ENCODE results near the gene DNALI1.
"Not testable (repeated sequence)": the region's sequence is repeated elsewhere in the genome, so short reads cannot be mapped to it uniquely, and the experiment has no call there.

Gene DNALI1

DNA sequence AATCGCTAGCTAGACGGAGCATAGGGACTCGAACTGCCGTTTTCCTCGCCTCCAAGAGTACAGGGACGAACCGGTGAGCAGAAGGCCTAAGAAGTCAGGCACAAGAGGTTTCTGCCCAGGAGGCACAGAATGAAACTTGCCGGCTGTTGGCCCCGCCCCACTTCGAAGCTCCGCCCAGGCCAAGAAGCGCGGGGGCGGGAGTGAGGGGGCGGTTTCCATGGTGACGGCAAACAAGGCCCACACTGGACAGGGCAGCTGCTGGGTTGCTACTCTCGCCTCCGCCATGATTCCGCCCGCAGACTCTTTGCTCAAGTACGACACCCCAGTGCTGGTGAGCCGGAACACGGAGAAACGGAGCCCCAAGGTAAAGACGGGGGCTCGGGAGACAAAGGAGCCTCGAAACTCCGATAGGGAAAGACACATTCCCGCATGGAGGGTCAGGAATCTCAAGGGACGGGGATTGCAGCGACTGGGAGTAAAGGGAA lies at the start of gene DNALI1:
Gene DNALI1 (plus strand): TSS at position 229 of the 485 bp plus-strand sequence. CDS start 55 bp downstream, at position 284.
- DNase-seq (ENCODE audit: low read depth, low spot score): peak; percentile 97

DNA sequence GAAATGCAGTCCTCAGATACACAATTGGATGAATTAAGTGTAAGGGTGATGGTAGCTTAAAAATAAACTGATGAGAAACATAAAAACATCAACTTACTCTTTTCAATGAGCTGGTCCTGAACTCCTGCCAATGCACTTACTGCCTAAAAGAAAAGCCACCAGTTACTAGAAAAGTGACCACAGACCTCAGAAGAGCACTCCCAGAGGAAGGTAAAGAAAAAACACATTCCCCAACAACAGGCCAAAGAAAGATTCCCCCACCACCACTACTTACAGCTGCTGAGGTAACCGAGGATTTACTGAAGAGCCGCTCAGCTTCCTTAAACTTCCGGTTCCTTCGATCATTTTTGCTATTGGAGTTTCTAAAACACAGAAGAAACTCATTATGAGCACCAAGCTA lies 47.6 kb upstream of the DNALI1 start:
- peak; percentile 36 for DNase-seq (ENCODE audit: low read depth, low spot score)

DNA sequence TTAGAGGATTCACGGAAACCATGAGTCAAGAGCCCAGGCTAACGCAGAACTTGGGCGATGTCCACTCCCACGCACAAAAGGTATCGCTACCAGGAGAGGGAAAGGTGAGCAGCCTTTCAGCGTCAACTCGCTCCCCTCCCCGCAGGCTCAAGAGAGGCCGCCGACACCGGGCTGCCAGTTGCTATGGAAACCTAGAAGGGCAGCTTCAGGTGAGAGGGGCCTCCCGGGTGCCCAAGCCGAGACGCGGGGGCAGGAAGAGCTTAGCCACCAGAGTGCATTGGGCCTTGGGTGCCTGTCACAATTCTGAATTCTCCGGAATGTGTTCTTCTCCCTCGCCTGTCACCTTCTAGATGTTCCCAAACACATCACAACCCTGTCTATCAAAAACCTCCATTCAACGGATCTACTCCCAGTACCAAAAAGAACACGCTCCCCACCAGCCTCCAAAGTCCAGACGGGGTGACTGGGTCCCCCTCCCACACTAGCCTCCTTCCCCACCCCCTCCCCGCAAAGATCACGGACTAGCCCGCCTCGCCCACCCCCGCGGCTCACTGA lies 42.9 kb upstream of the DNALI1 start:
- DNase-seq (ENCODE audit: low read depth, low spot score): peak; percentile 53

DNA sequence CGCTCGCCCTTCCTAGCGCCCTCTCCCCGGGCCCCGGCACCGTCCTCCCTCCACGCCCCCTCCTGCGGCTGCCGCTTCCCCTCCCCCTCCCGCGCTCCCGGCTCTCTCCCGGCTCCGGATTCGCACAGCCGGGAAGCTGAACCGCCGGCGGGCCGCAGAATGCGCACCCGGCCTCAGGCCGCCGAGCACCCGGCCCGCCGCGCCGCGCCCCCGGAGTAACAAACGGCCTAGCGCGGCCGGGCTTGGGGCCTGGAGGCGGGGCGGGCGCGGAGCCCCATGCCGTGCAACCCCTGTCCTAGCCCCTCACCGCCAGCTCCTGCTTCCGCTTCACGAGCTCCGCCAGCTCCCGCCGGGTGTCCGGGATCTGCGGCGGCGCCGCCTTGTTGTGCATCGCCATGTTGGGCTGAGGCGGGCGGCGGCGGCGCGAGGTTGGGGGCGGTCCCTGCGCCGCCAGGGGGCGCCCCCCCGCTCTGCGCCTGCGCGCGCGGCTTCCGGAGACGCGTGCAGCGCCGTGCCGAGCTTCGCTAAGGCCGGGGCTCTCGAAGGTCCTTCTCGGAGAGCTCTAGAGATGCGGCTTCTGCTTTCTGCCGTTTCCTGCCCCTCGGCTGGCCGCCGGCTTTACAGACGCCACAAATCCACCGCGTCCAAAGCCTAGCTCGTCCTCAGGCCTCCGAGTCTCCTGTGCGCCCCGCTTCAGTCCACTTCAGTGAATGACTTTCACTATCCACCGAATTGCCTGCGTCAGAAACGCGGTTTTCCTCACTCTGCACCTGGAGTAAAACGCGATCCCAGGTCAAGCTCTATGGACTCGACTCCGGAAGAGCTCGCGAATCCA lies 42.2 kb upstream of the DNALI1 start, which contains the start of gene MEAF6:
Gene MEAF6 (minus strand): TSS at position 417 of the 835 bp plus-strand sequence. CDS start 20 bp downstream, at position 397.
- peak; percentile 89 for DNase-seq (ENCODE audit: low read depth, low spot score)

DNA sequence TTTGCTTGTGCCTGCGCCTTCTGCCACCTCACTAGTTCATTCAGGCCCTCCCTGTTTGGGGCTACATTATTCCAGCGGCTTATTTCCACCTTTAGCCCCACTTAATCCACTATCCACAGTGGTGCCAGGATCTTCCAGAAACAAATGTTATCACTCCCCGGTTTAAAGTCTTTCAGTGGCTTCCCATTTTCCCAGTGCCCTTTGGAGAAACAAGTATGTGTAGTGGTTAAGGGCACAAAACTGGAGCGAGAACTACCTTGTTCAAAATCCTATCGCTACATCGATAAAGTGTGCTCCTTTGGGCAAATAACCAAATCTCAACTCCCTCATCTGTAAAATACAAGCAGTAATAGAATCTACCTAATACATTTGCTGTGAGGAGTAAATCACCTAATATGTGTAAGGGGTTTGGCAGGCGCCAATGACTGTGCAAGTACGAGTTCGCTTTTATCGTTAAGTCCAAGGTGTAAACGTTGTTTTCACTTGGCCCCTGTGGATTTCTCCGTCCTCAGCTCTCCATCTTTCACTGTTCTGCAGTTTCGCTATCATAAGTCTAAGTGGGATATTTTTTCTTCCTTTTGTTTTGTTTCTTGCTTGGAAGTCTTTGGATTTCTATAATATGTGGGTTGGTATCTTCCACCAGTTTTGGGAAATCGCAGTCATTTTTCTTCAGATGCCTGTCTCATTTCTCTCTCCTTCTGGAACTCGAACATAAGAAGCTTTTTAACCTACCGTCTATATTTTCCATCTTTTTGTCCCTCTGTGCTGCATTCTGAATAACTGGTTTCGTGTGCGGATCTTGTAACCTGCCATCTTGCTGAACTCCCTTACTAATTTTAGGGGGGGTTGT lies 41.3 kb upstream of the DNALI1 start:
- DNase-seq (ENCODE audit: low read depth, low spot score): no peak

DNA sequence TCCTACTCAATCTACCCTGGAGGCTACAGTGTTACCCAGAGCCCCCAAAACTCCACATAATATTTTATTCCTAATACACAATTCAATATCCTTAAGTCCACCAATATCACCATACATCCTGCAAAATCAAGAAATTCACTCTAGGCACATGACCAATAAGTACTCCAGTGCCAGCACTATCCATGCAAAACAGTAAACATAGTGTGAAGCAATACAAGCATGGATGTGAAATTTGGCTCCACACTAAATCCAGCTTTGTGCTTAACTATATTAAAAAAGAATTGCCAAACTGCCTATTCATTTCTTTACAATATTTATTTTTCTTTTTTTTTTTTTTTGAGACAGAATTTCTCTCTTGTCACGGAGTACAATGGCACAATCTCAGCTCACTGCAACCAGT lies 39.2 kb upstream of the DNALI1 start:
- no peak for DNase-seq (ENCODE audit: low read depth, low spot score)

DNA sequence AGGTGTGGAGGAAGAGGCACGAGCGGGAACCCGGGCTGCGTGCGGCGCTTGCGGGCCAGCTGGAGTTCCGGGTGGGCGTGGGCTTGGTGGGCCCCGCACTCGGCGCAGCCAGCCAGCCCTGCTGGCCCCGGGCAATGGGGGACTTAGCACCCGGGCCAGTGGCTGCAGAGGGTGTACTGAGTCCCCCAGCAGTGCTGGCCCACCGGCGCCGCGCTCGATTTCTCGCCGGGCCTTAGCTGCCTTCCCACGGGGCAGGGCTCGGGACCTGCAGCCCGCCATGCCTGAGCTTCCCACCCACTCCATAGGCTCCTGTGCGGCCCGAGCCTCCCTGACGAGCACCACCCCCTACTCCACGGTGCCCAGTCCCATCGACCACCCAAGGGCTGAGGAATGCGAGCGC lies 38.5 kb upstream of the DNALI1 start:
- not testable (repeated sequence) for DNase-seq (ENCODE audit: low read depth, low spot score)

DNA sequence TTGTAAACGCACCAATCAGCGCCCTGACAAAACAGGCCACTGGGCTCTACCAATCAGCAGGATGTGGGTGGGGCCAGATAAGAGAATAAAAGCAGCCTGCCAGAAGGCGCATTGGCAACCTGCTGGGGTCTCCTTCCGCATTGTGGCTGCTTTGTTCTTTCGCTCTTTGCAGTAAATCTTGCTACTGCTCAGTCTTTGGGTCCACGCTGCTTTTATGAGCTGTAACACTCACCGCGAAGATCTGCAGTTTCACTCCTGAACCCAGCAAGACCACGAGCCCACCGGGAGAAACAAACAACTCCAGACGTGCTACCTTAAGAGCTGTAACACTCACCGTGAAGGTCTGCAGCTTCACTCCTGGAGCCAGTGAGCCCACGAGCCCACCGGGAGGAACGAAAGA lies 37.8 kb upstream of the DNALI1 start:
- not testable (repeated sequence) for DNase-seq (ENCODE audit: low read depth, low spot score)

DNA sequence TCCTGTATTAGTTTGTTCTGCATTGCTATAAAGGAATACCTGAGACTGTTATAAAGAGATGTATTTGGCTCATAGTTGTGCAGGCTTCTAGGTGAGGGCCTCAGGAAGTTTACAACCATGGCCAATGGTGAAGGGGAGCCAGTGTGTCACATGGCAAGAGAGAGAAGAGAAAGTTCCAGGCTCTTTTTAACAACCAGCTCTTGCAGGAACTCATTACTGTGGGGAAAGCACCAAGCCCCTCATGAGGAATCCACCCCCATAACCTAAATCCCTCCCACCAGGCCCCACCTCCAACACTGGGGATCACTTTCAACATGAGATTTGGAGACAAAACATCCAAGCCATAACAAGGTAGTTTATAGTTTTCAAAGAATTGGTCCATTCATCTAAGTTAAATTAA lies 37.1 kb upstream of the DNALI1 start:
- DNase-seq (ENCODE audit: low read depth, low spot score): no peak

DNA sequence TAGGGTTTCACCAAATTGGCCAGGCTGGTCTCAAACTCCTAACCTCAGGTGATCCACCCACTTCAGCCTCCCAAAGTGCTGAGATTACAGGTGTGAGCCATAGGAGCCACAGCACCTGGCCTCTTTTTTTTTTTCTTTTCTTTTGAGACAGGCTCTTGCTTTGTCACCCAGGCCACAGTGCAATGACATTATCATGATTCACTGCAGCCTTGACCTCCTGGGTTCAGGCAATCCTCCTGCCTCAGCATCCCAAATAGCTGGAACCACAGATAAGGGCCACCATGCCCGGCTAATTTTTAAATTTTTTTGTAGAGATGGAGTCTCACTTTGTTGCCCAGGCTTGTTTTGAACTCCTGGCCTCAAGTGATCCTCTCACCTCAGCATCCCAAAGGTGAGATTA lies 26.9 kb upstream of the DNALI1 start:
- not testable (repeated sequence) for DNase-seq (ENCODE audit: low read depth, low spot score)

DNA sequence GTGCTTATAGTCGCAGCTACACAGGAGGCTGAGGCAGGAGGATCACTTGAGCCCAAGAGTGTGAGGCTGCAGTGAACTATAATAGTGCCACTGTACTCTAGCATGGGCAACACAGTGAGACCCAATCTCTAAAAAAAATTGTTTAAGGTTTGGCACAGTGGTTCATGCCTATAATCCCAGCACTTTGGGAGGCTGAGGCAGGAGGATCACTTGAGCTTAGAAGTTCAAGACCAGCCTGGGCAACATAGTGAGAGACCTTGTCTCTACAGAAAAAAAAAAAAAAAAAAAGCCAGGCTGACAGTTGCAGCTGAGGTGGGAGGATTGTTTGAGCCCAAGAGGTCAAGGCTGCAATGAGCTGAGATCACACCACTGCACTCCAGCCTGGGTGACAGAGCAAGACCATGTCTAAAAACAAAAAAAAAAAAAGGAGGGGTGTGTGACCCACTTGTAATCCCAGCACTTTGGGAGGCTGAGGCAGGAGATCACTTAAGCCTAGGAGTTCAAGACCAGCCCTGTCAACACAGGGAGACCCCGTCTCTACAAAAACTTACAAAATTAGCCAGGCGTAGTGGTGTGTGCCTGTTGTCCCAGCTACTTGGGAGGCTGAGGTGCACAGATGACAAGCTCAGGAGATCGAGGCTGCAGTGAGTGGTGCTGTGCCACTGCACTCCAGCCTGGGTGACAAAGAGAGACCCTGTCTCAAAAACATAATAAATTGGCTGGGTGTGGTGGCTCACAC lies 24.2 kb upstream of the DNALI1 start:
- DNase-seq (ENCODE audit: low read depth, low spot score): not testable (repeated sequence)

DNA sequence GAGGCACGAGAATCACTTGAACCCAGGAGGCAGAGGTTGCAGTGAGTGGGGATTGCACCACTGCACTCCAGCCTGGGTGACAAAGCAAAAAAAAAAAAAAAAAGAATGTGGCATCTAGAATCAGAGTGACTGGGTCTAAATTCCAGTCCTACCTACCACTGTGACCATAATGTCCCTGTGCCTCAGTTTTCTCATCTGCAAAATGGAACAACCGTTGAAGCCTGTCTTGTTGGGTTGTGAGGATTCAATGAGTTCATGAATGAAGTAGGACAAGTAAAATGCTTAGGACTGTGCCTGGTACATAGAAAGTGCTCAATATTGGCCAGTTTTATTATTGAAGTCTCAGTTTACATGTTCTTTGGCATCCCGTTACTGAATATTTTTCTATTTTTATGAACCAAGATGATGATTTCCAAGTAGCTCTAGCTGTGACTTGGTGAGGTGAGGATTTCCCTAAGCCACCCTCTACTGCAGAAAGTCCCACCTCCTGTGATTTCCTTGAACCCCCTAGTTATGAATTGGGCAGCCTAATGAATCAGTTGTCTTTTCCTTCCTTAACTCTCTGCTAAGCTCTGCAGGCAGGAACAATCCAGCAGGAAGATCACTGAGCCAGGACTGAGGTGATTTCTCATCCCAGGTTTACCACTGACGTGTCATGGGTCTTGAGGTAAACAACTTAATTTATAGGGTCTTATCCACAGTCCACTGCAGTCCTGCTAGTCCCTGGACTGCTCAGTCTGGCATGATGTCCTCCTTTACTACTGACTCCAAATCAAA lies 23.2 kb upstream of the DNALI1 start:
- no peak for DNase-seq (ENCODE audit: low read depth, low spot score)

DNA sequence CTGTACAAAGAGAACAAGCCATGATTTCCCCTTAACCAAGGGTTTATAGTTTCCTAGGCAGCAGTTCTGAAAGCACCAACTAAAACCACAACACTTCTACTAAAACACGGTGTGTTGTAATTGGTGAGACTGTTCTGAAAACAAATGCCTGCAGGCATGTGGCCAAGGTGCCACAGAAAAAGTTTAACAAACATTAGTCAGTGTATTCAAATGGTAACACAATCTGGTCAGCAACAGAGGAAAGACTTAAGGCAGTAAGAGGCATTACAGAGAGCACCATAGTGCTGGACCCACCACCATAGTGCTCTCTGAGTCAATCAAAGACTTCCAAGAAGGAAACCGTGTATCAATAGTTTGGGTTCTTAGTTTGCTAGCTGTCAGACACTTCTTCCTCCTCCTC lies 19.4 kb upstream of the DNALI1 start:
- DNase-seq (ENCODE audit: low read depth, low spot score): no peak

DNA sequence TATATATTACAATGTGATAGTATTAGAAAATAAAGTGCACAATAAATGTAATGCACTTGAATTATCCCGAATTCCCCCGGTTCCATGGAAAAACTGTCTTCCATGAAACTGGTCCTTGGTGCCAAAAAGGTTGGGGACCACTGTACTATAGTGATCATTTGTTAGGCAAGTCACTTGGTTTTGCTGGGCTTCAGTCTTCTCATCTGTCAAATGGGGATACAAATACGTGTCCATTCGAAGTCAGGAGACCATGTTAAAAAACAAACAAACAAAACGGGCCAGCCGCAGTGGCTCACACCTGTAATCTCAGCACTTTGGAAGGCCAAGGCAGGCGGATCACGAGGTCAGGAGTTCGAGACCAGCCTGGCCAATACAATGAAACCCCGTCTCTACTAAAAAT lies 17.6 kb upstream of the DNALI1 start:
- DNase-seq (ENCODE audit: low read depth, low spot score): not testable (repeated sequence)

DNA sequence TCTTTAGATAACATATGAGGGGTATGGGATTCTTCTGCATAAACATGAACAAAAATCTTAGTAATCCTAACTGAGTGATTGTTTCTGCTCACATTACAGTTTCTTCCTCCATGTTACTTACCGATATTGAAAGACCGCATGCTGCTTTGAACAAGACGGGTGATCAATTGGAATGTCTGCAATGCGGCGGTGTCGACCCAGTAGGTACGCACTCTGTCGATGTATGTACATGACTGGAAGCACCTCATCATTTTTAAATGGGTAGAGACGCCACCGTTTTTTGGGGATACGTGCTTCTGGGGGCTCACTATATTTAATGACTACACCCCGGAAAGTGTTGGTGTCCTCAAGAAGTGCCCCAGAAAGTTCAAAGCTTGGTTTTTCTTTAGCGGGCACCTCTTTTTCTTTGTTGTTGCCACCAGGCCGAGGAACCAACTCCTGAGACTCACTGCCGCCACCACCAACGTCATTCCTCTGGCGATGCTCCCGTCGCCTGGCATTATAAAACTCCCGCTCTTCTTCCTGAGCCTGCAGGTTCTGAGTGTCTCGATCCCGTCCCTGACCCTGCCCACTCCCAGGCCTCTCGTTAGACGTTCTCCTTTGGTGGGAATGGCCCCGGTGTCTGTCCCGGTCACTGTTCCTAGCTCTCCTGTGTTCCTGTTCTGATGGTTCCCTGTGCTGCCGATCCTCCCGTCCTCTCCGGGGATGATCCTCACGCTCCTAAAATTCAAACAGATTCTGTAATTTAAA lies 16.5 kb upstream of the DNALI1 start:
- DNase-seq (ENCODE audit: low read depth, low spot score): no peak

DNA sequence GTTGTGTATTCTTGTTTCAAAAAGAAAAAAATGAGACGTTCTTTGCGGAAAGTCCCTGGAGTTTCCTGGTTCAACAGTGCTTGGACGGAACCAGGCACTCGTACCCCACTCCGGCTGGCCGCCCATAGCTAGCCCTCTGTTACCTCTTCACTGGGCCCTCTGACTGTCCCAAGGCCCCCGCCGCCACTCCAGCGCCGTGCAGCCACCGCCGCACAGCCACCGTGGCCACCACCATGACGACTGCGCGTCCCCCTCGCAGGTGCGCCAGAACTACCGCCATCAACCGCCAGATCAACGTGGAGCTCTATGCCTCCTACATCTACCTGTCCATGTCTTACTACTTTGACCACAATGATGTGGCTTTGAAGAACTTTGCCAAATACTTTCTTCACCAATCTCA lies 12.2 kb upstream of the DNALI1 start:
- no peak for DNase-seq (ENCODE audit: low read depth, low spot score)

DNA sequence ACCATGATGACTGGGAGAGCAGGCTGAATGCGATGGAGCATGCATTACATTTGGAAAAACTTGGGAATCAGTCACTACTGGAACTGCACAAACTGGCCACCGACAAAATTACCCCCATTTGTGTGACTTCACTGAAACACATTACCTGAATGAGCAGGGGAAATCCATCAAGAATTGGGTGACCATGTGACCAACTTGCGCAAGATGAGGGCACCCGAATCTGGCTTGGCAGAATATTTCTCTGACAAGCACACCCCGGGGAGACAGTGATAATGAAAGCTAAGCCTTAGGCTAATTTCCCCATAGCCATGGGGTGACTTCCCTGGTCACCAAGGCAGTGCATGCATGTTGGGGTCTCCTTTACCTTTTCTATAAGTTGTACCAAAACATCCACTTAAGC lies 11.7 kb upstream of the DNALI1 start:
- no peak for DNase-seq (ENCODE audit: low read depth, low spot score)

DNA sequence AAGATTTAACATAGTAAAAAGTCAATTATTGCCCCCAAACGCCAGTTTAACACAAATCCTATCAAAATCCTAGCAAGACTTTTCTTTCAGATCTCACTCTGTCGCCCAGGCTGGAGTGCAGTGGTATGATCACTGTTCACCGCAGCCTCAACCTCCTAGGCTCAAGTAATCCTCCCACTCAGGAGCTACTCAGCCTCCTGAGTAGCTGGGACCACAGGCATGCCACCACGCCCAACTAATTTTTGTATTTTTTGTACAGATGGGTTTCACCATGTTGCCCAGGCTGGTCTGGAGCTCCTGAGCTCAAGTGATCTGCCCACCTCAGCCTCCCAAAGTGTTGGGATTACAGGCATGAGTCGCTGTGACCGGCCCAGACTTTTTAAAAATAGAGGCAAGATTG lies 7.4 kb upstream of the DNALI1 start:
- no peak for DNase-seq (ENCODE audit: low read depth, low spot score)

DNA sequence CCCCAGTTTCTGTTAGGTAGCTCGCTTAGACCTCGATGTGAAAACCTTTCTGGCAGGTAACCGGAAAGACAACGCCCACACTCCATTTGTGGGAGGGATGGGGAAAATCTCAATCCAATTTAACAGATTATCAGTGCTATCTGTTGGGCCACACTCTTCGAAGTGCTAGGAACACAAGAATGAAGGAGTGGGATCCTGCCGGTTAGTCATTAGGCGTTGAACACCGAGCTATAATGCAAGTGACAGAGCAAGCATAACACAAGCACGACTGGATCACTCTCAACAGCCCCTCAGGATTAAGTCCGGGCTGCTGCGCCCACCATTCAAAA lies 3.2 kb upstream of the DNALI1 start:
- no peak for DNase-seq (ENCODE audit: low read depth, low spot score)

All from ELF-1 (cell line).